ENCODE results near the gene DUSP19. TPM values are rescaled to one million over a fixed set of nuclear protein-coding genes. Genes with fewer than 3 reads are reported as not detected.

Gene DUSP19
- total and polyA plus RNA-seq, 2 of the 4 experiments (the other 2 are of a cell fraction) = 0.86 to 1.4 TPM

- peak overlapping the region; percentile 85 for H2AK9ac ChIP-seq (replicated peaks; ENCODE audit: low read depth, low read length, poor library complexity)
- intact Hi-C loops (cut with micrococcal nuclease) = loop anchor here (5.0 kb wide), 1 partner anchor 88 kb away; the partner anchor contains the start of gene NCKAP1
- H2BK120ac ChIP-seq (ENCODE audit: low read depth, low read length) = no peak overlapping the region
- H3K56ac ChIP-seq (ENCODE audit: extremely low read depth, insufficient read depth, low read length) = peak overlapping the region; percentile 47; the same call in 1 of the 2 replicates
- WGBS, 2 experiments (ENCODE audit: extremely low coverage in 2 of 2, insufficient read length in 1 of 2) = no CpG with 5 or more reads among the region's 10 CpGs
- H2AFZ ChIP-seq (replicated peaks; ENCODE audit: low read length, poor library complexity) = peak overlapping the region; percentile 94
- H4K8ac ChIP-seq (ENCODE audit: low read depth in 2 of 2, low read length in 2 of 2) = peak overlapping the region; percentile 89 to 92; a peak in 2 of 4 replicates
- peak overlapping the region; percentile 12 for H2BK5ac ChIP-seq (ENCODE audit: low read depth, low read length, poor library complexity, severe bottlenecking)
- H3K79me1 ChIP-seq (ENCODE audit: low read depth in 1 of 2, low read length in 2 of 2) = peaks cover 0 to 17% of the 10 kb centered on the region in 2 experiments; a peak in 2 of 4 replicates
- no peak overlapping the region for H3K18ac ChIP-seq (ENCODE audit: low read depth, low read length)
- H3K4me2 ChIP-seq (ENCODE audit: low read depth, low read length) = peak overlapping the region; percentile 95
- ChIA-PET CTCF (interaction anchor here (0.5 to 0.7 kb wide), 2 partner anchors 57 to 67 kb away, joined by 3 to 6 read pairs; no protein-coding TSS in a partner anchor), POLR2A (ENCODE audit: unreplicated experiment) (no interaction called here)
- no peaks in the 10 kb centered on the region for H3K9me3 ChIP-seq (ENCODE audit: control insufficient read depth, insufficient read depth, low read length)
- H3K4me3 ChIP-seq (ENCODE audit: insufficient read depth, low read depth, low read length) = peak overlapping the region; percentile 61
- no peak overlapping the region for H2AK5ac ChIP-seq (ENCODE audit: low read depth, low read length)
- peak overlapping the region; percentile 82; the same call in 1 of the 2 replicates for H3K23ac ChIP-seq (ENCODE audit: low read depth, low read length)
- no peak overlapping the region for H3K14ac ChIP-seq (replicated peaks; ENCODE audit: low read depth, low read length)
- peaks cover 2% of the 10 kb centered on the region; the same call in 1 of the 2 replicates for H3K36me3 ChIP-seq (ENCODE audit: control insufficient read depth, insufficient read depth, low read length)
- no peaks in the 10 kb centered on the region for H3K9me1 ChIP-seq (ENCODE audit: insufficient read depth, low read length)
- H4K91ac ChIP-seq (ENCODE audit: insufficient read depth, low read depth, low read length) = no peak overlapping the region
- BruUV-seq (replicated peaks) = no TSS peak
- in situ Hi-C loops (cut with MboI; ENCODE audit: low sequenced_read_pairs) = no loop called here
- H3K27ac ChIP-seq (ENCODE audit: insufficient read depth, low read length) = peak overlapping the region; percentile 77; the same call in 1 of the 2 replicates
- H3K27me3 ChIP-seq (ENCODE audit: control insufficient read depth, insufficient read depth, low read length) = no peaks in the 10 kb centered on the region
- peaks cover 4% of the 10 kb centered on the region; the same call in 1 of the 2 replicates for H3K4me1 ChIP-seq (ENCODE audit: control insufficient read depth, insufficient read depth, low read length)
- H4K20me1 ChIP-seq (ENCODE audit: insufficient read depth, low read length) = no peaks in the 10 kb centered on the region
- H4K5ac ChIP-seq (ENCODE audit: low read depth, low read length) = peak overlapping the region; percentile 23; the same call in 1 of the 2 replicates
- dilution Hi-C loops (cut with HindIII; ENCODE audit: low sequenced_read_pairs, unreplicated experiment) = no loop called here
- ATAC-seq (ENCODE audit: low read depth) (no peak), DNase-seq (no peak)
- H2BK15ac ChIP-seq (ENCODE audit: low read depth, low read length) = no peak overlapping the region
- H2BK20ac ChIP-seq (ENCODE audit: low read depth, low read length) = no peak overlapping the region
- H3K9ac ChIP-seq (ENCODE audit: low read depth, low read length) = peak overlapping the region; percentile 70
- H3K4ac ChIP-seq (ENCODE audit: low read depth, low read length) = peak overlapping the region; percentile 44; the same call in 1 of the 2 replicates
- TF ChIP-seq RAD21 (IDR thresholded peaks at IDR 0.05; ENCODE audit: low read length) = no peak
- TF ChIP-seq CEBPB (IDR thresholded peaks at IDR 0.05; ENCODE audit: low read depth, low read length) = no peak
- no peak for TF ChIP-seq MAZ (IDR thresholded peaks at IDR 0.05; ENCODE audit: borderline replicate concordance, low read depth, low read length)
- no peak for TF ChIP-seq RCOR1 (IDR thresholded peaks at IDR 0.05; ENCODE audit: insufficient replicate concordance, low read length)
- TF ChIP-seq CTCF (conservative IDR thresholded peaks at IDR 0.05; ENCODE audit: low read depth, low read length) = no peak
- TF ChIP-seq ELK1 (IDR thresholded peaks at IDR 0.05; ENCODE audit: borderline replicate concordance, low read depth, low read length) = no peak
- no peak for TF ChIP-seq MXI1 (IDR thresholded peaks at IDR 0.05; ENCODE audit: borderline replicate concordance, low read depth, low read length)
- TF ChIP-seq MAFK (IDR thresholded peaks at IDR 0.05; ENCODE audit: low read depth, low read length) = no peak
- TF ChIP-seq NFE2L2 (IDR thresholded peaks at IDR 0.05; ENCODE audit: low read depth, low read length) = no peak
Measured at GRCh38 chr2:183124957-183125255, 46.4 kb downstream of the DUSP19 start.
